T-cell (primary cell): ENCODE measurements around the gene OR2Y1. TPM values are rescaled to one million over a fixed set of nuclear protein-coding genes. Genes with fewer than 3 reads are reported as not detected.
"Not testable (repeated sequence)": the region's sequence is repeated elsewhere in the genome, so short reads cannot be mapped to it uniquely, and the experiment has no call there.

ENCODE experiments used
- ATAC-seq, 4 experiments: fragments of 200-7000 bp in 3 of 4; fragments of 150-1000 bp in 1 of 4; cut with Tn5 transposase; replicated peaks in 1 of 4; 1 replicate in 3 of 4; 2 replicates in 1 of 4; pipeline ENCODE4 v1.10.0; 2021; ENCODE audit warnings: moderate library complexity in 3 of 4, mild to moderate bottlenecking in 2 of 4, moderate number of reproducible peaks in 1 of 4
- CTCF ChIA-PET, 2 donors: fragments of 300-600 bp; sonication (Branson Sonifier 250); formaldehyde crosslinking; loops; one replicate each; lab custom pipeline; 2022; ENCODE audit warnings: antibody characterized with exemption in 2 of 2; lab: Charles Lee
- POLR2A ChIA-PET, 2 donors: fragments of 300-600 bp; sonication (Branson Sonifier 250); formaldehyde crosslinking; loops; one replicate each; lab custom pipeline; 2022; ENCODE audit warnings: antibody characterized with exemption in 2 of 2; lab: Charles Lee
- DNase-seq, 35 experiments: peaks; one replicate each; pipeline versions ENCODE4 v3.0.0 to v3.0.0-alpha.2; 2013 to 2023
- H3K27ac ChIP-seq: one replicate; pipeline ENCODE4 v1.5.1; 2013; ENCODE audit warnings: low read length
- H3K27me3 ChIP-seq, 2 experiments: replicated peaks in 1 of 2; 1 replicate in 1 of 2; 2 replicates in 1 of 2; pipeline versions ENCODE4 v1.6.1 to v1.7.0; 2013; ENCODE audit warnings: low read length in 1 of 2, mixed read lengths in 1 of 2; ENCODE audit not compliant: control insufficient read depth in 2 of 2, insufficient read depth in 2 of 2; ENCODE audit errors: extremely low read depth in 1 of 2
- H3K36me3 ChIP-seq, 2 donors: 1 replicate in 1 of 2; 2 replicates in 1 of 2; pipeline versions ENCODE4 v1.6.1 to v1.7.0; 2013; ENCODE audit warnings: low read length in 1 of 2; ENCODE audit not compliant: control insufficient read depth in 2 of 2, insufficient read depth in 1 of 2; ENCODE audit errors: extremely low read depth in 1 of 2
- H3K4me1 ChIP-seq, 2 experiments: 1 replicate in 1 of 2; 2 replicates in 1 of 2; pipeline versions ENCODE4 v1.6.1 to v1.7.0; 2013; ENCODE audit warnings: low read length in 2 of 2, mixed read lengths in 1 of 2; ENCODE audit not compliant: insufficient read depth in 2 of 2, control insufficient read depth in 1 of 2; ENCODE audit errors: extremely low read depth in 1 of 2
- H3K4me3 ChIP-seq, 2 donors: 1 replicate in 1 of 2; 2 replicates in 1 of 2; pipeline versions ENCODE4 v1.5.1 to v1.7.0; 2013; ENCODE audit warnings: mild to moderate bottlenecking in 2 of 2, low read length in 1 of 2, moderate library complexity in 1 of 2; ENCODE audit not compliant: control insufficient read depth in 1 of 2; ENCODE audit errors: extremely low read depth in 1 of 2
- H3K9me3 ChIP-seq: 2 replicates; pipeline ENCODE4 v1.7.0; 2013
- H3K27ac Mint-ChIP-seq, 2 donors: one replicate each; pipeline ENCODE4 v1.8.0; 2020 to 2021; ENCODE audit warnings: mild to moderate bottlenecking in 2 of 2, mixed read lengths in 2 of 2
- H3K27me3 Mint-ChIP-seq, 2 donors: one replicate each; pipeline ENCODE4 v1.8.0; 2021 to 2022; ENCODE audit warnings: mixed read lengths in 2 of 2
- H3K36me3 Mint-ChIP-seq: one replicate; pipeline ENCODE4 v1.8.0; 2021; ENCODE audit warnings: mixed read lengths
- H3K4me1 Mint-ChIP-seq, 3 donors: one replicate each; pipeline ENCODE4 v1.8.0; 2020 to 2022; ENCODE audit warnings: mixed read lengths in 3 of 3, mild to moderate bottlenecking in 1 of 3
- H3K4me3 Mint-ChIP-seq, 3 donors: one replicate each; pipeline ENCODE4 v1.8.0; 2020 to 2022; ENCODE audit warnings: mild to moderate bottlenecking in 3 of 3, mixed read lengths in 3 of 3, moderate library complexity in 3 of 3
- H3K9me3 Mint-ChIP-seq, 3 donors: one replicate each; pipeline ENCODE4 v1.8.0; 2020 to 2022; ENCODE audit warnings: mixed read lengths in 3 of 3
- WGBS: methylation state at CpG from one replicate; pipeline ENCODE4 v1.1.5; 2013; ENCODE audit warnings: missing lambda C conversion rate; ENCODE audit not compliant: insufficient coverage; 5-methylcytosine and 5-hydroxymethylcytosine counted together
- total RNA-seq, 35 experiments: library from RNA in 6 of 35; stranded (reverse) in 6 of 35; fragments of 120-200 nt in 1 of 35; gene quantifications; one replicate each; pipeline versions ENCODE4 v1.2.1 to v1.2.4 and lab custom pipeline; 2013 to 2026

The OR2Y1 gene
- total RNA-seq, 5 donors from 2014 or later (not counting 1 experiment from before 2014, with no cell fraction given), result not detected

GRCh38 chr5:180742727-180743126 is 2.9 kb upstream of the OR2Y1 start:
- no peak overlapping the region for H3K27ac ChIP-seq
- POLR2A ChIA-PET, result no interaction called here
- H3K27me3 Mint-ChIP-seq, result peaks cover 15 to 17% of the 10 kb centered on the region in 2 donors
- no peak overlapping the region for H3K4me3 ChIP-seq
- no peak overlapping the region for H3K4me3 Mint-ChIP-seq
- H3K9me3 Mint-ChIP-seq, result no peaks in the 10 kb centered on the region
- DNase-seq (no peak), ATAC-seq (no peak)
- no peak overlapping the region for H3K27ac Mint-ChIP-seq
- no peaks in the 10 kb centered on the region for H3K4me1 Mint-ChIP-seq
- 20% methylated on average over 6 of the region's 6 CpGs for WGBS
- no peaks in the 10 kb centered on the region for H3K9me3 ChIP-seq
- H3K36me3 Mint-ChIP-seq, result no peaks in the 10 kb centered on the region
- H3K36me3 ChIP-seq, result no peaks in the 10 kb centered on the region
- CTCF ChIA-PET, result no interaction called here
- peaks cover 2 to 22% of the 10 kb centered on the region in 2 experiments for H3K27me3 ChIP-seq
- no peaks in the 10 kb centered on the region for H3K4me1 ChIP-seq

DNA sequence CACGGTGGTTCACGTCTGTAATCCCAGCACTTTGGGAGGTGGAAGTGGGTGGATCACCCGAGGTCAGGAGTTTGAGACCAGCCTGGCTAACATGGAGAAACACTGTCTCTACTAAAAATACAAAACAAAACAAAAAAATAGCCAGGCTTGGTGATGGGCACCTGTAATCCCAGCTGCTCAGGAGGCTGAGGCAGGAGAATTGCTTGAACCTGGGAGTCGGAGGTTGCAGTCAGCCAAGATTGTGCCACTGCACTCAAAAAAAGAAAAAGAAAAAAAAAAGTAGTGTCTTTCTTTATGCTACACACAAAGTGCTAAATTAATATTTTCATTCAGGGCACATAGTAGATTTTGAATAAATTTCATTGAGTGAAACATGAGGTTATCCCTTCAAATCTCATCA is 1.1 kb upstream of the OR2Y1 start:
- DNase-seq, H3K4me1 Mint-ChIP-seq, ATAC-seq, H3K36me3 Mint-ChIP-seq, POLR2A ChIA-PET, H3K27ac Mint-ChIP-seq, H3K9me3 Mint-ChIP-seq, H3K9me3 ChIP-seq, H3K27ac ChIP-seq, H3K4me3 Mint-ChIP-seq, H3K4me3 ChIP-seq, H3K36me3 ChIP-seq, CTCF ChIA-PET, H3K4me1 ChIP-seq: not testable (repeated sequence)
- peaks cover 19 to 28% of the 10 kb centered on the region in 2 donors for H3K27me3 Mint-ChIP-seq
- no CpG with 5 or more reads among the region's 4 CpGs for WGBS
- peaks cover 2 to 19% of the 10 kb centered on the region in 2 experiments for H3K27me3 ChIP-seq

- Histone ChIP-seq H3K36me3 (no peaks in the 10 kb centered on the region), H3K9me3 (no peaks in the 10 kb centered on the region), H3K27ac (no peak overlapping the region), H3K27me3 (peaks cover 2 to 11% of the 10 kb centered on the region in 2 experiments), H3K4me3 (no peak overlapping the region), H3K4me1 (no peaks in the 10 kb centered on the region)
- ATAC-seq (no peak), DNase-seq (no peak)
- CTCF ChIA-PET, result no interaction called here
- 94% methylated on average over 10 of the region's 10 CpGs for WGBS
- Mint-ChIP-seq H3K27ac (no peak overlapping the region), H3K4me3 (no peak overlapping the region), H3K27me3 (peaks cover 20 to 31% of the 10 kb centered on the region in 2 donors), H3K4me1 (no peaks in the 10 kb centered on the region), H3K9me3 (no peaks in the 10 kb centered on the region), H3K36me3 (no peaks in the 10 kb centered on the region)
- POLR2A ChIA-PET, result no interaction called here
Measured at GRCh38 chr5:180739271-180739670, 587 bp downstream of the OR2Y1 start.

GRCh38 chr5:180736536-180736935 is 3.3 kb downstream of the OR2Y1 start:
- Mint-ChIP-seq H3K27ac (no peak overlapping the region), H3K4me1 (no peaks in the 10 kb centered on the region), H3K9me3 (no peaks in the 10 kb centered on the region), H3K27me3 (peaks cover 20 to 33% of the 10 kb centered on the region in 2 donors), H3K4me3 (no peak overlapping the region), H3K36me3 (no peaks in the 10 kb centered on the region)
- Histone ChIP-seq H3K4me3 (no peak overlapping the region), H3K36me3 (no peaks in the 10 kb centered on the region), H3K27ac (no peak overlapping the region), H3K9me3 (no peaks in the 10 kb centered on the region), H3K27me3 (peaks cover 2 to 7% of the 10 kb centered on the region in 2 experiments), H3K4me1 (no peaks in the 10 kb centered on the region)
- no peak for DNase-seq
- ChIA-PET POLR2A (interaction anchor here in 1 of 2 donors (0.6 to 0.7 kb wide), 2 partner anchors 46 to 1032 kb away, joined by 4 to 5 read pairs; no protein-coding TSS in a partner anchor), CTCF (no interaction called here)
- no peak for ATAC-seq
- WGBS, result 90% methylated on average over 2 of the region's 2 CpGs

DNA sequence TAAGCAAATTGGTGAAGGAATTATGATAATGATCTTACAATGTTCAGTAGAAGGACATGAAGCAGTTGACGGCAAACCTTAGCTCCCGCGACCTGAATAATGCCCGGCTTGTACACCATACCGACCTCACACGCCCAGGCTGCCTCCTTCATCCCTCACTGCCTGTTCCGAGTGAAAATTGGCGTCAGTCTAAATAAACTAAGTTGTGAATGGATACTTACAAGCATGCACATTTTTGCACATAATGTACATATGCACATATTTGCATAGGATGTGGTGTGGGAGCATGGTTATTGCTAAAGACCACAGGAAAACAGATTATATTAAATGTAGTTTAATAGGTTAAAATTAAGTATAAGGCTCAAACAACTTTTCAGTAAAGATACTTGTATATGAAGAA is 14.9 kb downstream of the OR2Y1 start:
- 90% methylated on average over 2 of the region's 8 CpGs for WGBS
- POLR2A ChIA-PET, result no interaction called here
- no peak for DNase-seq
- Histone ChIP-seq H3K9me3 (no peaks in the 10 kb centered on the region), H3K4me1 (no peaks in the 10 kb centered on the region), H3K27ac (no peak overlapping the region), H3K36me3 (no peaks in the 10 kb centered on the region), H3K4me3 (no peak overlapping the region), H3K27me3 (peaks cover 2 to 8% of the 10 kb centered on the region in 2 experiments)
- CTCF ChIA-PET, result no interaction called here
- ATAC-seq, result no peak
- Mint-ChIP-seq H3K36me3 (no peaks in the 10 kb centered on the region), H3K27ac (no peak overlapping the region), H3K4me1 (peaks cover 9 to 14% (median 10%) of the 10 kb centered on the region in 3 donors), H3K27me3 (peaks cover 16 to 38% of the 10 kb centered on the region in 2 donors), H3K9me3 (no peaks in the 10 kb centered on the region), H3K4me3 (no peak overlapping the region)

GRCh38 chr5:180723936-180724335 is 15.9 kb downstream of the OR2Y1 start:
- H3K4me1 Mint-ChIP-seq, result peaks cover 9 to 14% (median 11%) of the 10 kb centered on the region in 3 donors
- no peak overlapping the region for H3K4me3 ChIP-seq
- H3K27me3 ChIP-seq, result peaks cover 2 to 6% of the 10 kb centered on the region in 2 experiments
- DNase-seq (no peak), ATAC-seq (peak in 2 of 4 experiments; percentile 64 to 68)
- H3K27ac Mint-ChIP-seq, result no peak overlapping the region
- H3K36me3 Mint-ChIP-seq, result no peaks in the 10 kb centered on the region
- no peaks in the 10 kb centered on the region for H3K9me3 Mint-ChIP-seq
- ChIA-PET POLR2A (no interaction called here), CTCF (no interaction called here)
- H3K9me3 ChIP-seq, result no peaks in the 10 kb centered on the region
- no peaks in the 10 kb centered on the region for H3K4me1 ChIP-seq
- WGBS, result no CpG with 5 or more reads among the region's 5 CpGs
- no peak overlapping the region for H3K27ac ChIP-seq
- H3K4me3 Mint-ChIP-seq, result no peak overlapping the region
- H3K36me3 ChIP-seq, result no peaks in the 10 kb centered on the region
- H3K27me3 Mint-ChIP-seq, result peaks cover 16 to 38% of the 10 kb centered on the region in 2 donors
